ENCODE data around the gene SPRR5.

SPRR5 gene

DNA sequence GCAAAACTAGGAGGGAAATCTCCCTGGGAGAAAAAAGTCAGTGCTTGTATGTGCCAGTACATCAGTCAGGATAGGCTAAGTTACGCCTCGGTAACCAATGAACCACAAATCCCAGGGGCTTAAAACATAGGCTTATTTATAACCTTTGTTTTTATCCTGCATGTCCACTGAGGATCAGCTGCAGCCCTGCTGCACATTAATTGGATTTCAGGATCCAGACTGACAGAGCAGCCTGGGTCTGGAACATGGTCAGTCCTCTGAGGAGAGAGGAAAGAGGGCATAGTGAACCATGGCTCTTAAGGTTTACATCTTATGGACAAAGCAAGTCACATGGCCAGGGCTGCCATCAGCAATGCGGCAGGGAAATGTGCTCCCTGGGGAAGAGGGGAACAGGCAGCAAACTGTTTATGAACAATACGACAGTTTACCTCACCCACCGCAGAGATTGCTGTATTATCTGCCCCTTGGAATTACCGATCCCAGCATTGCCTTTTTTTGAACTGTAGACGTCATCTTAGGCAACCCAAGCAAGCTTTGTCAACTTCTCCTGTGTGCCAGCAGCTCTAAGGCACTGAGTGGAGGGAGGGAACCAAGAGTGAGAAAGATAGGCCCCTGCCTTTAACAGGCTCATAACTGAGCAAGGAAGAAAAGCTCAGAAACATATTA, 14.4 kb downstream of the SPRR5 start:
- TF ChIP-seq EZH2phosphoT487 (IDR thresholded peaks at IDR 0.05; ENCODE audit: low read depth): no peak
- TF ChIP-seq, protein P1, sequence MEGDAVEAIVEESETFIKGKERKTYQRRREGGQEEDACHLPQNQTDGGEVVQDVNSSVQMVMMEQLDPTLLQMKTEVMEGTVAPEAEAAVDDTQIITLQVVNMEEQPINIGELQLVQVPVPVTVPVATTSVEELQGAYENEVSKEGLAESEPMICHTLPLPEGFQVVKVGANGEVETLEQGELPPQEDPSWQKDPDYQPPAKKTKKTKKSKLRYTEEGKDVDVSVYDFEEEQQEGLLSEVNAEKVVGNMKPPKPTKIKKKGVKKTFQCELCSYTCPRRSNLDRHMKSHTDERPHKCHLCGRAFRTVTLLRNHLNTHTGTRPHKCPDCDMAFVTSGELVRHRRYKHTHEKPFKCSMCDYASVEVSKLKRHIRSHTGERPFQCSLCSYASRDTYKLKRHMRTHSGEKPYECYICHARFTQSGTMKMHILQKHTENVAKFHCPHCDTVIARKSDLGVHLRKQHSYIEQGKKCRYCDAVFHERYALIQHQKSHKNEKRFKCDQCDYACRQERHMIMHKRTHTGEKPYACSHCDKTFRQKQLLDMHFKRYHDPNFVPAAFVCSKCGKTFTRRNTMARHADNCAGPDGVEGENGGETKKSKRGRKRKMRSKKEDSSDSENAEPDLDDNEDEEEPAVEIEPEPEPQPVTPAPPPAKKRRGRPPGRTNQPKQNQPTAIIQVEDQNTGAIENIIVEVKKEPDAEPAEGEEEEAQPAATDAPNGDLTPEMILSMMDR (IDR thresholded peaks at IDR 0.05; ENCODE audit: low read depth, low read length): no peak
- Histone ChIP-seq H3K27ac (ENCODE audit: low read length) (no peak overlapping the region), H3K4me2 (ENCODE audit: low read length) (peak overlapping the region; percentile 37), H3K9ac (ENCODE audit: low read length) (no peak overlapping the region), H2AFZ (ENCODE audit: low read depth, low read length) (peak overlapping the region; percentile 45), H3K79me2 (ENCODE audit: low read length) (no peaks in the 10 kb centered on the region), H4K20me1 (ENCODE audit: insufficient read depth, low read length) (no peaks in the 10 kb centered on the region), H3K4me3 (ENCODE audit: low read length) (no peak overlapping the region), H3K9me3 (ENCODE audit: insufficient read depth, low read length) (no peaks in the 10 kb centered on the region), H3K4me1 (ENCODE audit: low read length) (peaks cover 12% of the 10 kb centered on the region), H3K36me3 (replicated peaks; ENCODE audit: low read depth, low read length) (no peaks in the 10 kb centered on the region), H3K27me3 (ENCODE audit: low read depth, low read length) (peaks cover 53% of the 10 kb centered on the region)

DNA sequence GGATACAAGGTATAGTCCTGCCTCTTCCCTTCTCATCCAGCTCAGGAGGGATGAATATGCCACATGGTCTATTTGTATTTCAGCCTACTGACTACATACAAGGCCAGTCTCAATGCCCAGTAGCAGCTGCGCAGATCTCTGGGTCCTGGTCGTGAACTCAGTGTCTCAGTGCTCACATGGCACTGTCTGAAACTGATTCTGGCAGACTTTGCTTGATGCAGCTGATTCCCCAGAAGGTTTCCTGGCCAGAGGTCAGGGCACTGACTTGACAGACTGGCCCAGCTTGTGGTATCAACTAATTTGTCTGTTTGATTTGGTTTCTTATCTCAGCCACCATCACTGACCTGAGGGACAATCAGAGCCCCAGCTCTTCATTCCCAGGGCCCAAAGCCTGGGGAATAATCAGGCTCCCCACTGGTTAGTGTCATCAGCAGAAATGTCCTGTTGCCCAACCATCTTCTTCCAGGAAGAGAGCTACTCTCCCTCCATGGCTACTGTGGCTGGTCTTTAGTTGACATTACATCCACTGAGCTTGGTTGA, 15.9 kb downstream of the SPRR5 start:
- Histone ChIP-seq H4K20me1 (ENCODE audit: insufficient read depth, low read length) (no peaks in the 10 kb centered on the region), H3K4me1 (ENCODE audit: low read length) (peaks cover 27% of the 10 kb centered on the region), H3K27me3 (ENCODE audit: low read depth, low read length) (peaks cover 48% of the 10 kb centered on the region), H3K36me3 (replicated peaks; ENCODE audit: low read depth, low read length) (no peaks in the 10 kb centered on the region), H3K9ac (ENCODE audit: low read length) (no peak overlapping the region), H3K79me2 (ENCODE audit: low read length) (no peaks in the 10 kb centered on the region), H2AFZ (ENCODE audit: low read depth, low read length) (no peak overlapping the region), H3K4me3 (ENCODE audit: low read length) (no peak overlapping the region), H3K27ac (ENCODE audit: low read length) (no peak overlapping the region), H3K4me2 (ENCODE audit: low read length) (no peak overlapping the region), H3K9me3 (ENCODE audit: insufficient read depth, low read length) (no peaks in the 10 kb centered on the region)
- TF ChIP-seq EZH2phosphoT487 (IDR thresholded peaks at IDR 0.05; ENCODE audit: low read depth): no peak
- TF ChIP-seq, protein P1 (IDR thresholded peaks at IDR 0.05; ENCODE audit: low read depth, low read length): no peak

DNA sequence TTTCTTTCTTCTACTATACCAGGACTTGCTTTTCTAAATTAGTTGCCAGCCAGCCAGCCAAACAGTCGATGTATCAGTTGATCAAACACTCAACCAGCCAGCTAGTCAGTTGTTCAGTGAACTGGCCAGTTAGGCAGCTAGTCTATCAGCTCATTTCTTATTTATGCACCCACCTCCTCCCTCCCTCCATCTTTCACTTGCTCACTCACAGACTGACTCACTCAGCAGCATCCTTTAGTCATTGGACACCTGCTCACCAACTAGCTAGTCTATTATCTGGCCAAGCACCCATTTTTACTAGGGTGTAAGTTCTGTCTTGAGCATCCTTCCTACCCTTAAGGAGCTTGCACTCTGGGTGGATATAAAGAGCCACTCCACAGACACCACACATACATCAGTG, 17.5 kb downstream of the SPRR5 start:
- H2AFZ ChIP-seq (ENCODE audit: low read depth, low read length): no peak overlapping the region
- peaks cover 34% of the 10 kb centered on the region for H3K27me3 ChIP-seq (ENCODE audit: low read depth, low read length)
- H4K20me1 ChIP-seq (ENCODE audit: insufficient read depth, low read length): no peaks in the 10 kb centered on the region
- H3K4me3 ChIP-seq (ENCODE audit: low read length): no peak overlapping the region
- no peaks in the 10 kb centered on the region for H3K79me2 ChIP-seq (ENCODE audit: low read length)
- H3K4me2 ChIP-seq (ENCODE audit: low read length): no peak overlapping the region
- peaks cover 43% of the 10 kb centered on the region for H3K4me1 ChIP-seq (ENCODE audit: low read length)
- no peak overlapping the region for H3K9ac ChIP-seq (ENCODE audit: low read length)
- TF ChIP-seq, protein P1 (IDR thresholded peaks at IDR 0.05; ENCODE audit: low read depth, low read length): no peak
- no peak for TF ChIP-seq EZH2phosphoT487 (IDR thresholded peaks at IDR 0.05; ENCODE audit: low read depth)
- H3K36me3 ChIP-seq (replicated peaks; ENCODE audit: low read depth, low read length): no peaks in the 10 kb centered on the region
- H3K9me3 ChIP-seq (ENCODE audit: insufficient read depth, low read length): no peaks in the 10 kb centered on the region
- H3K27ac ChIP-seq (ENCODE audit: low read length): no peak overlapping the region

DNA sequence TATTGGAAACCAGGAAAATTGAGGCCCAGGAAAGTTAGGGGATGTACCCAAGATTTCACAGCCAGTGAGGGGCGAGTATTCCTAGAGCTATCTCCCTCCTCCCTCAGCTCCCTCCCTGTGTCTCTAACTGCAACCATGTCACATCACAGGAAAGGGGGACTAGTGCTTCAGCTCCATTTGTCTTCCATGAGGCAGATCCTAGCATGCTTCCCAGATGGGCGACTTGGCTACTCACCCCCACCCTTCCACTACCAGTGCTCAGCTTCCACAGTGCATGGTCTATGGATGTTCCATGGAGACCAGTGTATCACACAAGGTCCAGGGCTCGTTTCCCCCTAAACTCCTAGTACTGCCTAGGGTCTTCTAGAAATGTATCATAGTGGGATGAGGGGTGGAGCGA, 18.8 kb downstream of the SPRR5 start:
- TF ChIP-seq EZH2phosphoT487 (IDR thresholded peaks at IDR 0.05; ENCODE audit: low read depth): no peak
- TF ChIP-seq, protein P1 (IDR thresholded peaks at IDR 0.05; ENCODE audit: low read depth, low read length): no peak
- Histone ChIP-seq H3K4me1 (ENCODE audit: low read length) (peaks cover 54% of the 10 kb centered on the region), H4K20me1 (ENCODE audit: insufficient read depth, low read length) (no peaks in the 10 kb centered on the region), H3K79me2 (ENCODE audit: low read length) (no peaks in the 10 kb centered on the region), H3K27ac (ENCODE audit: low read length) (no peak overlapping the region), H3K27me3 (ENCODE audit: low read depth, low read length) (peaks cover 24% of the 10 kb centered on the region), H3K4me2 (ENCODE audit: low read length) (no peak overlapping the region), H3K9me3 (ENCODE audit: insufficient read depth, low read length) (no peaks in the 10 kb centered on the region), H3K4me3 (ENCODE audit: low read length) (no peak overlapping the region), H2AFZ (ENCODE audit: low read depth, low read length) (no peak overlapping the region), H3K36me3 (replicated peaks; ENCODE audit: low read depth, low read length) (no peaks in the 10 kb centered on the region), H3K9ac (ENCODE audit: low read length) (no peak overlapping the region)
